ENCODE data around the gene TNFSF4. TPM values are rescaled to one million over a fixed set of nuclear protein-coding genes. Genes with fewer than 3 reads are reported as not detected.

Gene TNFSF4, protein sequence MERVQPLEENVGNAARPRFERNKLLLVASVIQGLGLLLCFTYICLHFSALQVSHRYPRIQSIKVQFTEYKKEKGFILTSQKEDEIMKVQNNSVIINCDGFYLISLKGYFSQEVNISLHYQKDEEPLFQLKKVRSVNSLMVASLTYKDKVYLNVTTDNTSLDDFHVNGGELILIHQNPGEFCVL
- 1.4 and 2.8 TPM in 2 replicates for total RNA-seq

DNA sequence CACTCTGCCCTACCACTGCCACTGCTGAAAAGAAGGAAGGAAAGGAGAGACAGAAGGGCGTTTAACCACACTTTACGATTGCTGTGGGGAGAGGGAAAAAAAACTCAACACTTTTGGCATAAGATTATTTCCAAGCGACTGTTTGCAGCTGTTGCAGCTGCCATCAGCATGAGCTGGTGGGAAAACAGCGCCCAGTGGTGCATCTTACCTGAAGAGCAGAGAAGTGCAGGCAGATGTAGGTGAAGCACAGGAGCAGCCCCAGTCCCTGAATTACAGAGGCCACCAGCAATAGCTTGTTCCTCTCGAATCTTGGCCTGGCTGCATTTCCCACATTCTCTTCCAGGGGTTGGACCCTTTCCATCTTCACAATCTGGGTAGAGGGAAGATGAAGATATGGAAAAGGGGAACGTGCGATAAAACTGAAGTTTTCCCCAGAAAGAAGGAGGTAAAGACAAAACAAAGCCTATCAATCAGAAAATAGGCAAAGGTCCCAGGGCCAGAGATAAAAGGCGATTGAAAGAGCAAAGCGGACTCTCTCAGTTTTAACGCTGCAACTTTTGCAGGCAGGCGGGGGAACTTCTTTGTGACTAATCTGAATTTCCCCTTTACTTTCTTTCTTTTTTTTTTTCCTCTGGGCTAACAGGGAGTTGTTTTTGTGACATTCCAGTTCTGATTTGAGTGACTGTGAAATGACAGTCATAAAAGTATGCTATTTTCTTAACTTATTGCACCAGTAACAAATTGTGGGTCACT lies at the start of gene TNFSF4:
TSS of gene TNFSF4 (minus strand) at position 516 of the 753 bp plus-strand sequence. CDS start at position 361, 155 bp downstream.

Other genes starting within 250 kb of the TNFSF4 start
- under 0.01 TPM in 1 of 2 replicates, not detected in the other for gene TNFSF18, start 156.4 kb downstream of the TNFSF4 start, total RNA-seq